CD4-positive, alpha-beta T cell treated with Interleukin-15 for 1 hour (primary cell): ENCODE data around the gene COPS9.

Experiments
- DNase-seq: peaks from one replicate; pipeline ENCODE4 v3.0.0-alpha.2; 2020

The COPS9 gene

DNA sequence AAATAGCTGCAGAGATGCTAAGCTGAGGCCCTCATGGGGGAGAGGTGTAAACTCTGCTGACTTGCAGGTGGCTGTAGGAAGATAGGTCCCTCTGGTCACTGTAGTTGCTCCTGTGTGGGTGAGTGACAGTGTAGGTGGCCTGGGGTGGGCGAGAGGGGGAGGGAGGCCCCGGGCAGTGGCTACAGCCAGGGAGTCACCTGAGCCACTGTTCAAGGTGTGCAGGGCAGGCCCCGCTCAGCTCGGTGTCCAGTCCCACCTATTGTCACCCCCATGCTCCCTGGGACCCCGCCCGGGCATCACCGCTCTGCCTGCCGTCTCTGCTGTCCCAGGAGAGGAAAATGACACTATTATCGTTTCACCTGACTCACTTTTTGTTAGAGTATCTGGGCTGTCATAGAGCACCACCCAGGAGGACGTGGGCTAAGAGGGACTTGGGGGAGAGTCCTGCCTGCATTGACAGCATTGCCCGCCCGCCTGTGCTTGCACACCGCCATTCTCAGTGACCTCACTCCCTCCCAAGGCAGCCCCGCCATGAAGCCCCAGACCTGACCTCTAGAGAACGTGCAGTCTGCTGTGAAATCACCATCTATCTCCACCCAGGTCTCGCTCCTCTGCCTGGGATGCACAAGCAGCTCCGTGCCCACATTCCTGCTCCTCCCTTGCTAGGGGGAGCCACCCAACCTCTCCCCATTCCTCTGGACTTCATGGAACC lies 29.2 kb downstream of the COPS9 start:
- no peak for DNase-seq

DNA sequence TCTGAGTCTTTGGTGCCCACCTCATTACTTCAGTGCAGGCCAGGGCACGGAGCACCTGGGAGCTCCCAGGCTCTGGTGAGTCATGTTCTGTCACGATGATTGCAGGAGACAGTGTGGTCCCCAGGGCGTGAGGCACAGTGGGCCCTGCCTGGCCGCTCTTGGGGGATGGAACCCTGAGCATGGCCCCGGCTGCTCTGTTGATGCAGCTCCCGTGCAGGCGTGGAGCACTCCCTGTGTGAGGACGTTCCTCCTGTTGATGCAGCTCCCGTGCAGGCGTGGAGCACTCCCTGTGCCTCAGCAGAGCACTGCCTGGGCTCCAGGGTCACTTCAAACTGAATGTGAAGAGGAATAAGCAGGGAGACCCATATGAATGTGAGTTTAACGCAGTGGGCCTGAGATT lies 30.1 kb downstream of the COPS9 start:
- DNase-seq: no peak

DNA sequence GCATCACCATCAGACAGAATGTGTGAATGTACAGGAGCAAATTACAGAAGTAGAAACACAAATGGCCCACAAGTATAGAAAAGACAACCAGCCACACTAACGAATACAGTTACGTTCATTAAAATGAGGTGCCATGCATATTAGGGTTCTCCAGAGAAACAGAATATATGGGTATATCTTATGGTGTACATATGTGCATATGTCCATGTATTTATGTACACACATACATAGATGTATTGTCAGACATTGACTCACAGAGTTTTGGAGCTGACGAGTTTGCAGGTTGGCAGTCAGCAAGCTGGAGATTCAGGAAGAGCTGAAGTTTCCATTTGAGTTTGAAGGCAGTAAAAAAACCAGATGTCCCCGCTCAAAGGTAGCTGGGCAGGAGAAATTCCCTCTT lies 33.0 kb downstream of the COPS9 start:
- DNase-seq: no peak

DNA sequence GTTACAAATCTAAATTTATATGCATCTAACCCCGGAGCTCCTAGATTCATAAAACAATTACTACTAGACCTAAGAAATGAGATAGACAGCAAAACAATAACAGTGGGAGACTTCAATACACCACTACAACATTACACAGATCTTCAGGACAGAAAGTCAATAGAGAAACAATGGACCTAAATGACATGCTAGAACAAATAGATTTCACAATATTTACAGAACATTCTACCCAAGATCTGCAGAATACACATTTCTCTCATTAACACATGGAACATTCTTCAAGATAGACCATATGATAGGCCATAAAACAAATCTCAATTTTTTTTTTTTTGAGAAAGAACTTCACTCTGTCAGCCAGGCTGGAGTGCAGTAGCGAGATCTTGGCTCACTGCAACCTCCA lies 37.8 kb downstream of the COPS9 start:
- no peak for DNase-seq

DNA sequence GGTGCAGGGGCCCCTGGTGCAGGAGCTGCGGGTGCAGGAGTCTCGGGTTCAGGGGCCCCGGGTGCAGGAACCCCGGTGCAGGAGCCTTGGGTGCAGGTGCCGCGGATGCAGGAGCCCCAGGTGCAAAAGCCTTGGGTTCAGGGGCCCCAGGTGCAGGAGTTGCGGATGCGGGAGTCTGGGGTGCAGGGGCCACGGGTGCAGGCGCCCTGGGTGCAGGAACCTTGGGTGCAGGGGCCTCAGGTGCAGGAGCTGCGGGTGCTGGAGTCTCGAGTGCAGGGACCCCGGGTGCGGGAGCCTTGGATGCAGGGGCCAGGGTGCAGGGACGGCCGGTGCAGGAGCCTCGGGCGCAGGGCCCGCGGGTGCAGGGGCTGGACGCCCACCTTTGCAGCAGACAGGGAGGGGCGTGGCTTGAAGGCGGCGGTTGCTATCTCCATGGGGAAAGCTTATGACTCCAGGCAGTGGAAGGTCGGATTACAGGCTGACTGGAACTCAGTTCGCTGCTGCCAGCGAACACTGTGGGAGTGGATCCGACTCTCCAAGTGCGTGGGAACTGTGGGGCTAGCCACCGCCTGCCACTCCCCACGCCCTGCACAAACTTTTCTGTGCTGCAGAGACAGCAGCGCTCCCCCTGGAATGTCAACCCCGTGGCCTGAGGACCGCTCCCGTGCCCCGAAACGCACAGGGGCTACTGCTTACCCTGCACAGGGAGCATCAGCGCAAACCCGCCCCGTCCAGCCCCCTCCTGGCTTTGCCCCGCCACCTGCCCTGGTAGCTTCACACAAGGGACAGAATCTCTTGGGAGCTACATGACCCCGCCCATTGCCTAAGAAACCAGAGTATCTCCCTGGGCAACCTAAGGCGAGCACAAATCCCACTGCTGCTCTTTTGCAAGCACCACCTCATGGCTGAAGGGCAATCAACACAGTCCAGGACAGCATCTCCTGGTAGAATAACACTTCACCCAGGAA lies 40.3 kb downstream of the COPS9 start:
- DNase-seq: no peak

DNA sequence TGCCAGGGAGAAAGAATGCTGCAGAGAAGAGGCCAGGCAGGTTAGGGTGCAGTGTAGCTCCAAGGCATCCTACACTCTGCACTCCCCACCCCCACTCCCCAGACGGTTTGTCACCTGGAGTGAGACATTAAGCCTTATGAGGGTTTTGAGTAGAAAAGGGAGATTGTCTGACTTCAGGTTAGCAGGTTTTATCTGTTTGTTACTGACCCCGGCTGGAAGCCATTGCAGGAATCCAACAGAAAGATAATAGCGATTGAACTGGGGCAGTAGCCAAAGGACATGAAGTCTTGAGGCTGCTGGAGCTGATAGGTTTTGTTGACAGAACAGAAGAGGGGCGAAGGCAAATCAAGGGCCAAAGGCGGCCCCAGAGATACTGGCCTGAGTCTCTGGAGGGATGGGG lies 46.8 kb downstream of the COPS9 start:
- DNase-seq: no peak

DNA sequence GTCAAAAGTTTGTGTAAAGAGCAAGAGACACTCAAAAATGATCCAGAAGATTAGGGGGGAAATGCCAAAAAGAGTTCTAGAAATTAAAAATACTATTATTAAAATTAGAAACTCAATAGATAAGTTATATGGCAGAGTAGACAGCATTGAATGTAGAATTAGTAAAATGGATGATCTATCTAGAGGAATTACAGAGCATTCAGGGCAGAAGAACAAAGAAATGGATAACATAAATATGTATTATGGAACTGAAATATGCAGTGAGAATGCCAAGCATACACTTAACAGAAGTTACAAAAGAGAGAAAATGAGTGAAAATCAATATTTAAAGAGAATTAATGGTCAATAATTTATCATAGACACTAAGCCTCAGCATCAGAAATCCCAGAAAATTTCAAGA lies 49.5 kb downstream of the COPS9 start:
- no peak for DNase-seq
